ENCODE data around the gene ZNF500.
"Not testable (repeated sequence)": the region's sequence is repeated elsewhere in the genome, so short reads cannot be mapped to it uniquely, and the experiment has no call there.

ZNF500 gene

GRCh38 chr16:4795181-4795827 is 28.3 kb upstream of the ZNF500 start, which contains the start of gene SMIM22:
TSS of gene SMIM22 (plus strand) at chr16:4795369. CDS start at chr16:4795735, 366 bp downstream.
- Histone ChIP-seq H3K4me1 (ENCODE audit: insufficient read depth, low read length) (no peaks in the 10 kb centered on the region), H3K9me3 (ENCODE audit: insufficient read depth, low read depth, low read length) (no peaks in the 10 kb centered on the region), H3K36me3 (ENCODE audit: insufficient read depth, low read length) (peaks cover 24% of the 10 kb centered on the region), H3K27ac (ENCODE audit: low read depth, low read length) (no peak within 1 kb of the TSS), H3K9ac (ENCODE audit: low read depth, low read length) (no peak within 1 kb of the TSS), H3K4me3 (ENCODE audit: low read length) (no peak within 1 kb of the TSS), H3K27me3 (ENCODE audit: insufficient read depth, low read length) (no peaks in the 10 kb centered on the region)
- 88% methylated on average over 14 of the region's 14 CpGs for WGBS

GRCh38 chr16:4792951-4793513 is 26.1 kb upstream of the ZNF500 start:
- Histone ChIP-seq H3K4me1 (ENCODE audit: insufficient read depth, low read length) (peaks cover 4% of the 10 kb centered on the region), H3K4me3 (ENCODE audit: low read length) (no peak overlapping the region), H3K36me3 (ENCODE audit: insufficient read depth, low read length) (peaks cover 8% of the 10 kb centered on the region; the same call in 1 of the 2 replicates), H3K9ac (ENCODE audit: low read depth, low read length) (no peak overlapping the region), H3K9me3 (ENCODE audit: insufficient read depth, low read depth, low read length) (no peaks in the 10 kb centered on the region), H3K27me3 (ENCODE audit: insufficient read depth, low read length) (no peaks in the 10 kb centered on the region), H3K27ac (ENCODE audit: low read depth, low read length) (no peak overlapping the region)
- 82% methylated on average over 13 of the region's 13 CpGs for WGBS

- no peak overlapping the region for H3K9ac ChIP-seq (ENCODE audit: low read depth, low read length)
- 93% methylated on average over 10 of the region's 10 CpGs for WGBS
These were observed 23.9 kb upstream of the ZNF500 start for GRCh38 chr16:4790871-4791270.

GRCh38 chr16:4790261-4790660 is 23.3 kb upstream of the ZNF500 start:
- Histone ChIP-seq H3K9me3 (ENCODE audit: insufficient read depth, low read depth, low read length) (no peaks in the 10 kb centered on the region), H3K4me3 (ENCODE audit: low read length) (no peak overlapping the region), H3K9ac (ENCODE audit: low read depth, low read length) (no peak overlapping the region), H3K27me3 (ENCODE audit: insufficient read depth, low read length) (no peaks in the 10 kb centered on the region), H3K4me1 (ENCODE audit: insufficient read depth, low read length) (peaks cover 8% of the 10 kb centered on the region), H3K27ac (ENCODE audit: low read depth, low read length) (no peak overlapping the region), H3K36me3 (ENCODE audit: insufficient read depth, low read length) (no peaks in the 10 kb centered on the region)
- WGBS, result 91% methylated on average over 10 of the region's 10 CpGs

More at GRCh38 chr16:4790871-4791270, 23.9 kb upstream of the ZNF500 start:
- H3K27me3 ChIP-seq (ENCODE audit: insufficient read depth, low read length), result no peaks in the 10 kb centered on the region
- H3K9me3 ChIP-seq (ENCODE audit: insufficient read depth, low read depth, low read length), result no peaks in the 10 kb centered on the region
- H3K4me1 ChIP-seq (ENCODE audit: insufficient read depth, low read length), result peaks cover 8% of the 10 kb centered on the region
- no peaks in the 10 kb centered on the region for H3K36me3 ChIP-seq (ENCODE audit: insufficient read depth, low read length)
- H3K4me3 ChIP-seq (ENCODE audit: low read length), result no peak overlapping the region
- H3K27ac ChIP-seq (ENCODE audit: low read depth, low read length), result no peak overlapping the region

- no peaks in the 10 kb centered on the region for H3K9me3 ChIP-seq (ENCODE audit: insufficient read depth, low read depth, low read length)
- H3K9ac ChIP-seq (ENCODE audit: low read depth, low read length), result no peak overlapping the region
- no peaks in the 10 kb centered on the region for H3K27me3 ChIP-seq (ENCODE audit: insufficient read depth, low read length)
- H3K4me1 ChIP-seq (ENCODE audit: insufficient read depth, low read length), result peaks cover 8% of the 10 kb centered on the region
- no peaks in the 10 kb centered on the region for H3K36me3 ChIP-seq (ENCODE audit: insufficient read depth, low read length)
- 92% methylated on average over 7 of the region's 7 CpGs for whole genome bisulfite sequencing
- H3K27ac ChIP-seq (ENCODE audit: low read depth, low read length), result no peak overlapping the region
- H3K4me3 ChIP-seq (ENCODE audit: low read length), result no peak overlapping the region
These were observed 21.9 kb upstream of the ZNF500 start for GRCh38 chr16:4788910-4789309.

- Histone ChIP-seq H3K27me3 (ENCODE audit: insufficient read depth, low read length) (no peaks in the 10 kb centered on the region), H3K4me3 (ENCODE audit: low read length) (no peak overlapping the region), H3K9me3 (ENCODE audit: insufficient read depth, low read depth, low read length) (no peaks in the 10 kb centered on the region), H3K9ac (ENCODE audit: low read depth, low read length) (no peak overlapping the region), H3K36me3 (ENCODE audit: insufficient read depth, low read length) (no peaks in the 10 kb centered on the region), H3K27ac (ENCODE audit: low read depth, low read length) (no peak overlapping the region), H3K4me1 (ENCODE audit: insufficient read depth, low read length) (peaks cover 8% of the 10 kb centered on the region)
- 84% methylated on average over 9 of the region's 9 CpGs for WGBS
These were observed 21.5 kb upstream of the ZNF500 start for GRCh38 chr16:4788489-4788889.

GRCh38 chr16:4787627-4788482 is 20.9 kb upstream of the ZNF500 start, which contains the start of gene SEPTIN12:
TSS of gene SEPTIN12 (minus strand) at chr16:4788345. CDS start at chr16:4787645, 700 bp downstream.
- Histone ChIP-seq H3K27ac (ENCODE audit: low read depth, low read length) (no peak within 1 kb of the TSS), H3K36me3 (ENCODE audit: insufficient read depth, low read length) (no peaks in the 10 kb centered on the region), H3K4me1 (ENCODE audit: insufficient read depth, low read length) (peaks cover 8% of the 10 kb centered on the region), H3K9me3 (ENCODE audit: insufficient read depth, low read depth, low read length) (no peaks in the 10 kb centered on the region), H3K27me3 (ENCODE audit: insufficient read depth, low read length) (no peaks in the 10 kb centered on the region), H3K4me3 (ENCODE audit: low read length) (no peak within 1 kb of the TSS), H3K9ac (ENCODE audit: low read depth, low read length) (no peak within 1 kb of the TSS)
- 71% methylated on average over 13 of the region's 14 CpGs for WGBS

- H3K36me3 ChIP-seq (ENCODE audit: insufficient read depth, low read length), result no peaks in the 10 kb centered on the region
- 93% methylated on average over 8 of the region's 8 CpGs for WGBS
- no peaks in the 10 kb centered on the region for H3K27me3 ChIP-seq (ENCODE audit: insufficient read depth, low read length)
- H3K9me3 ChIP-seq (ENCODE audit: insufficient read depth, low read depth, low read length), result no peaks in the 10 kb centered on the region
- H3K4me1 ChIP-seq (ENCODE audit: insufficient read depth, low read length), result peaks cover 8% of the 10 kb centered on the region
- no peak overlapping the region for H3K9ac ChIP-seq (ENCODE audit: low read depth, low read length)
- no peak overlapping the region for H3K4me3 ChIP-seq (ENCODE audit: low read length)
- no peak overlapping the region for H3K27ac ChIP-seq (ENCODE audit: low read depth, low read length)
These were observed 20.1 kb upstream of the ZNF500 start for GRCh38 chr16:4787068-4787467.

- Histone ChIP-seq H3K4me3 (ENCODE audit: low read length) (no peak overlapping the region), H3K9ac (ENCODE audit: low read depth, low read length) (no peak overlapping the region), H3K9me3 (ENCODE audit: insufficient read depth, low read depth, low read length) (no peaks in the 10 kb centered on the region), H3K36me3 (ENCODE audit: insufficient read depth, low read length) (no peaks in the 10 kb centered on the region), H3K27me3 (ENCODE audit: insufficient read depth, low read length) (no peaks in the 10 kb centered on the region), H3K27ac (ENCODE audit: low read depth, low read length) (no peak overlapping the region), H3K4me1 (ENCODE audit: insufficient read depth, low read length) (peaks cover 8% of the 10 kb centered on the region)
- 95% methylated on average over 19 of the region's 23 CpGs for WGBS
These were observed 18.9 kb upstream of the ZNF500 start for GRCh38 chr16:4785758-4786433.

GRCh38 chr16:4784444-4784987 is 17.6 kb upstream of the ZNF500 start:
- H3K4me3 ChIP-seq (ENCODE audit: low read length); H3K27ac ChIP-seq (ENCODE audit: low read depth, low read length); H3K27me3 ChIP-seq (ENCODE audit: insufficient read depth, low read length); H3K9ac ChIP-seq (ENCODE audit: low read depth, low read length); H3K9me3 ChIP-seq (ENCODE audit: insufficient read depth, low read depth, low read length); H3K4me1 ChIP-seq (ENCODE audit: insufficient read depth, low read length); H3K36me3 ChIP-seq (ENCODE audit: insufficient read depth, low read length): not testable (repeated sequence)
- 96% methylated on average over 13 of the region's 14 CpGs for WGBS

Measured in HUES64 (cell line).